Thyroid gland (tissue), 4 donors: ENCODE measurements around the gene DAAM2. TPM values are rescaled to one million over a fixed set of nuclear protein-coding genes. Genes with fewer than 3 reads are reported as not detected.

Experiments used
- DNase-seq, 2 donors: peaks; one replicate each; pipeline ENCODE4 v3.0.0-alpha.2; 2019
- H3K27ac ChIP-seq, 3 donors: fragments of 200-600 bp; sonication (generic); 1 replicate in 2 of 3; 2 replicates in 1 of 3; pipeline ENCODE4 v1.5.1; 2016 to 2019; ENCODE audit warnings: mild to moderate bottlenecking in 1 of 3, moderate library complexity in 1 of 3
- H3K27me3 ChIP-seq: fragments of 200-600 bp; sonication (generic); one replicate; pipeline ENCODE4 v1.5.1; 2019
- H3K36me3 ChIP-seq, 2 donors: fragments of 200-600 bp; sonication (generic); one replicate each; pipeline ENCODE4 v1.5.1; 2016 to 2019
- H3K4me1 ChIP-seq, 2 donors: fragments of 200-600 bp; sonication (generic); one replicate each; pipeline ENCODE4 v1.5.1; 2017 to 2019
- H3K4me3 ChIP-seq, 3 donors: fragments of 200-600 bp; sonication (generic); replicated peaks in 1 of 3; 1 replicate in 2 of 3; 2 replicates in 1 of 3; pipeline ENCODE4 v1.5.1; 2016; ENCODE audit warnings: mild to moderate bottlenecking in 1 of 3
- H3K9me3 ChIP-seq: fragments of 200-600 bp; sonication (generic); one replicate; pipeline ENCODE4 v1.5.1; 2017
- CTCF ChIP-seq, 6 experiments: fragments of 200-600 bp in 3 of 6; fragments of 450-650 bp in 3 of 6; sonication (generic) in 3 of 6; IDR thresholded peaks; one replicate each; pipeline ENCODE4 v1.5.1; 2016 to 2019; ENCODE audit warnings: antibody characterized with exemption in 6 of 6, mild to moderate bottlenecking in 2 of 6, inconsistent platforms in 1 of 6, moderate library complexity in 1 of 6
- POLR2A ChIP-seq, 2 donors: fragments of 450-650 bp; IDR thresholded peaks; one replicate each; pipeline ENCODE4 v1.6.1; 2017; ENCODE audit warnings: antibody characterized with exemption in 2 of 2, mild to moderate bottlenecking in 2 of 2, moderate library complexity in 1 of 2
- WGBS, 2 donors: methylation state at CpG; one replicate each; pipeline ENCODE4 v1.1.5; 2017; 5-methylcytosine and 5-hydroxymethylcytosine counted together
- intact Hi-C: fragments of 100-400 bp; cut with DNase I; formaldehyde crosslinking; loops from one replicate; pipeline ENCODE4 v1.15.1; 2023
- total RNA-seq, 4 donors: library from RNA; depleted of rRNA; stranded (reverse); fragments of >200 nt; gene quantifications; one replicate each; pipeline ENCODE4 v1.2.3, GENCODE V29; 2016

DAAM2 gene
- total RNA-seq, 4 donors from 2014 or later: 17.8 to 37.0 (median 23.8) TPM

GRCh38 chr6:39834866-39835265, 42.7 kb downstream of the DAAM2 start:
- intact Hi-C loops: no loop called here
- Histone ChIP-seq H3K36me3 (no peaks in the 10 kb centered on the region), H3K4me1 (peaks cover 0 to 4% of the 10 kb centered on the region in 2 donors), H3K27ac (no peak overlapping the region), H3K9me3 (no peaks in the 10 kb centered on the region), H3K4me3 (no peak overlapping the region), H3K27me3 (no peaks in the 10 kb centered on the region)
- no peak for DNase-seq
- WGBS, 2 donors: 95% methylated on average over 5 of the region's 5 CpGs
- no peak for TF ChIP-seq CTCF (IDR thresholded peaks at IDR 0.05)
- TF ChIP-seq POLR2A (IDR thresholded peaks at IDR 0.05): no peak

GRCh38 chr6:39835821-39836295, 43.7 kb downstream of the DAAM2 start:
- no peak overlapping the region for H3K4me3 ChIP-seq
- no peaks in the 10 kb centered on the region for H3K27me3 ChIP-seq
- H3K27ac ChIP-seq: no peak overlapping the region
- 69% methylated on average over 2 of the region's 2 CpGs for WGBS, 2 donors
- TF ChIP-seq CTCF (IDR thresholded peaks at IDR 0.05) (no peak), POLR2A (IDR thresholded peaks at IDR 0.05) (no peak)
- H3K4me1 ChIP-seq: peaks cover 0 to 4% of the 10 kb centered on the region in 2 donors
- no peak for DNase-seq
- no peaks in the 10 kb centered on the region for H3K9me3 ChIP-seq
- H3K36me3 ChIP-seq: no peaks in the 10 kb centered on the region
- intact Hi-C loops: no loop called here

GRCh38 chr6:39836606-39837005, 44.4 kb downstream of the DAAM2 start:
- Histone ChIP-seq H3K27me3 (no peaks in the 10 kb centered on the region), H3K36me3 (no peaks in the 10 kb centered on the region), H3K4me1 (peaks cover 4 to 9% of the 10 kb centered on the region in 2 donors), H3K27ac (no peak overlapping the region), H3K4me3 (no peak overlapping the region), H3K9me3 (no peaks in the 10 kb centered on the region)
- 67 to 70% methylated on average over 4 of the region's 4 CpGs for WGBS, 2 donors
- no peak for DNase-seq
- TF ChIP-seq CTCF (IDR thresholded peaks at IDR 0.05): no peak
- intact Hi-C loops: no loop called here

- H3K9me3 ChIP-seq: no peaks in the 10 kb centered on the region
- no peaks in the 10 kb centered on the region for H3K27me3 ChIP-seq
- H3K36me3 ChIP-seq: no peaks in the 10 kb centered on the region
- WGBS, 2 donors: 65 to 80% methylated on average over 1 of the region's 1 CpG
- H3K4me1 ChIP-seq: peaks cover 11 to 20% of the 10 kb centered on the region in 2 donors
- H3K27ac ChIP-seq: no peak overlapping the region
- no peak overlapping the region for H3K4me3 ChIP-seq
- intact Hi-C loops: no loop called here
- TF ChIP-seq CTCF (IDR thresholded peaks at IDR 0.05) (no peak), POLR2A (IDR thresholded peaks at IDR 0.05) (no peak)
- no peak for DNase-seq
Observed at GRCh38 chr6:39839445-39839844, 47.3 kb downstream of the DAAM2 start.

- peaks cover 11 to 16% of the 10 kb centered on the region in 2 donors for H3K4me1 ChIP-seq
Observed at GRCh38 chr6:39840781-39841180, 48.6 kb downstream of the DAAM2 start.

More at GRCh38 chr6:39840781-39841180, 48.6 kb downstream of the DAAM2 start:
- 62 to 78% methylated on average over 3 to 4 of the region's 6 CpGs for WGBS, 2 donors
- TF ChIP-seq CTCF (IDR thresholded peaks at IDR 0.05) (no peak), POLR2A (IDR thresholded peaks at IDR 0.05) (no peak)
- no peak overlapping the region for H3K27ac ChIP-seq
- no peak overlapping the region for H3K4me3 ChIP-seq
- no peaks in the 10 kb centered on the region for H3K9me3 ChIP-seq
- H3K27me3 ChIP-seq: no peaks in the 10 kb centered on the region
- intact Hi-C loops: no loop called here
- no peaks in the 10 kb centered on the region for H3K36me3 ChIP-seq
- no peak for DNase-seq
